ENCODE measurements around the gene SBNO2. TPM values are rescaled to one million over a fixed set of nuclear protein-coding genes. Genes with fewer than 3 reads are reported as not detected.

The SBNO2 gene
- total and polyA plus RNA-seq, 2 donors (not counting 3 experiments of a cell fraction or from before 2014, with no cell fraction given), result 31.4 to 65.7 TPM

DNA sequence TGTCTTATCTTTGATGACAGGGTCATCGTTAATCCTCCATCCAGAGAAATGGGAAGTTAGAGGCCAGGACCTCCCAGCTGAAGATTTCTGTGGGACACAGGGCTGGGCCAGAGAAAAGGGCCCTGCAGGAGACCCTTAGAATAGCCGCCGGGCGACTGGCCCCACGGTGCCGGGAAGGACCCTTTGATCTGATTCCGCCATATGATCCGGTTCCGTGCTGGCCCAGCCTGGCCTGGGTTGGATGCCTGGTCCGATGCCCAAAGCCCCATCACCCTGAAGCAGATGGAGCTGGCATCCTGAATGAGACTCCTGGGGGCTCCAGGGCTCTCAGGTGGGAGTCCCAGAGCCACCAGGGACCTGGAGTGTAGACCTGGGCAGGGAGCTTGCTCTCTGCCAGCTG is 25.5 kb upstream of the SBNO2 start:
- Histone ChIP-seq H4K20me1 (replicated peaks; ENCODE audit: control insufficient read depth, extremely low read depth, insufficient read depth, low read length) (no peaks in the 10 kb centered on the region), H3K36me3 (ENCODE audit: control insufficient read depth in 2 of 2, extremely low read depth in 1 of 2, insufficient read depth in 2 of 2, low read length in 2 of 2) (no peaks in the 10 kb centered on the region), H3K27me3 (ENCODE audit: control insufficient read depth in 2 of 2, insufficient read depth in 2 of 2, low read length in 2 of 2) (no peaks in the 10 kb centered on the region), H3K27ac (ENCODE audit: insufficient read depth, low read depth, low read length) (no peak overlapping the region), H2AFZ (ENCODE audit: low read depth, low read length) (no peak overlapping the region), H3K4me1 (ENCODE audit: control insufficient read depth, extremely low read depth, insufficient read depth, low read length) (peaks cover 7% of the 10 kb centered on the region), H3K4me2 (ENCODE audit: insufficient read depth, low read length) (no peak overlapping the region), H3K4me3 (replicated peaks in 1 of 3; ENCODE audit: insufficient read depth in 1 of 3, low read depth in 1 of 3, low read length in 3 of 3) (no peak overlapping the region), H3K9me3 (replicated peaks; ENCODE audit: control insufficient read depth, insufficient read depth, low read length) (no peaks in the 10 kb centered on the region), H3K9ac (replicated peaks; ENCODE audit: extremely low read depth, insufficient read depth, low read length) (no peak overlapping the region), H3K9me1 (replicated peaks; ENCODE audit: control insufficient read depth, extremely low read depth, insufficient read depth, low read length) (no peaks in the 10 kb centered on the region), H3K79me2 (ENCODE audit: control insufficient read depth, insufficient read depth, low read length) (no peaks in the 10 kb centered on the region)
- ChIA-PET POLR2A (no interaction called here), CTCF (interaction anchor here (0.8 to 2.9 kb wide), 2 partner anchors 86 to 119 kb away, joined by 3 to 11 read pairs; no protein-coding TSS in a partner anchor)
- TF ChIP-seq GATA2 (IDR thresholded peaks at IDR 0.05; ENCODE audit: insufficient read depth, insufficient read length, low read depth, low read length) (no peak), POLR2AphosphoS5 (IDR thresholded peaks at IDR 0.05; ENCODE audit: insufficient read depth, low read depth, low read length) (no peak)
- TF ChIP-seq, protein P1, sequence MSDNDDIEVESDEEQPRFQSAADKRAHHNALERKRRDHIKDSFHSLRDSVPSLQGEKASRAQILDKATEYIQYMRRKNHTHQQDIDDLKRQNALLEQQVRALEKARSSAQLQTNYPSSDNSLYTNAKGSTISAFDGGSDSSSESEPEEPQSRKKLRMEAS (IDR thresholded peaks at IDR 0.05; ENCODE audit: insufficient read depth, insufficient read length), result no peak
- no TSS peak for BruUV-seq (replicated peaks)
- intact Hi-C loops (cut with micrococcal nuclease) (no loop called here), dilution Hi-C loops (cut with MboI; ENCODE audit: extremely low pct_ligation_motif_present, low sequenced_read_pairs) (no loop called here)
- FAIRE-seq (no peak), DNase-seq (ENCODE audit: low read depth, low spot score) (no peak)

- H2AFZ ChIP-seq (ENCODE audit: low read depth, low read length), result peak overlapping the region; percentile 57
- dilution Hi-C loops (cut with MboI; ENCODE audit: extremely low pct_ligation_motif_present, low sequenced_read_pairs), result no loop called here
- intact Hi-C loops (cut with micrococcal nuclease), result no loop called here
Observed at GRCh38 chr19:1189419-1189818, 15.4 kb upstream of the SBNO2 start.

More at GRCh38 chr19:1189419-1189818, 15.4 kb upstream of the SBNO2 start:
- CTCF ChIA-PET, result interaction anchor here (1.1 to 1.5 kb wide), 2 partner anchors 12 to 76 kb away, joined by 3 to 7 read pairs; no protein-coding TSS in a partner anchor
- Histone ChIP-seq H3K79me2 (ENCODE audit: control insufficient read depth, insufficient read depth, low read length) (no peaks in the 10 kb centered on the region), H4K20me1 (replicated peaks; ENCODE audit: control insufficient read depth, extremely low read depth, insufficient read depth, low read length) (no peaks in the 10 kb centered on the region), H3K9me1 (replicated peaks; ENCODE audit: control insufficient read depth, extremely low read depth, insufficient read depth, low read length) (no peaks in the 10 kb centered on the region), H3K4me1 (ENCODE audit: control insufficient read depth, extremely low read depth, insufficient read depth, low read length) (peaks cover 2% of the 10 kb centered on the region), H3K36me3 (ENCODE audit: control insufficient read depth in 2 of 2, extremely low read depth in 1 of 2, insufficient read depth in 2 of 2, low read length in 2 of 2) (no peaks in the 10 kb centered on the region), H3K27me3 (ENCODE audit: control insufficient read depth in 2 of 2, insufficient read depth in 2 of 2, low read length in 2 of 2) (no peaks in the 10 kb centered on the region), H3K4me2 (ENCODE audit: insufficient read depth, low read length) (no peak overlapping the region), H3K4me3 (replicated peaks in 1 of 3; ENCODE audit: insufficient read depth in 1 of 3, low read depth in 1 of 3, low read length in 3 of 3) (no peak overlapping the region), H3K9ac (replicated peaks; ENCODE audit: extremely low read depth, insufficient read depth, low read length) (no peak overlapping the region), H3K9me3 (replicated peaks; ENCODE audit: control insufficient read depth, insufficient read depth, low read length) (no peaks in the 10 kb centered on the region), H3K27ac (ENCODE audit: insufficient read depth, low read depth, low read length) (no peak overlapping the region)
- DNase-seq (ENCODE audit: low read depth, low spot score), result no peak
- POLR2A ChIA-PET, result no interaction called here
- BruUV-seq (replicated peaks), result no TSS peak
- peak; percentile 33 for FAIRE-seq
- TF ChIP-seq FOS (IDR thresholded peaks at IDR 0.05; ENCODE audit: borderline replicate concordance, insufficient read depth, low read length) (no peak), POLR2AphosphoS5 (IDR thresholded peaks at IDR 0.05; ENCODE audit: insufficient read depth, low read depth, low read length) (no peak), MYC (IDR thresholded peaks at IDR 0.05; ENCODE audit: low read depth, low read length) (no peak), EZH2 (IDR thresholded peaks at IDR 0.05; ENCODE audit: borderline replicate concordance, low read depth, low read length, severe bottlenecking) (no peak), JUN (IDR thresholded peaks at IDR 0.05; ENCODE audit: borderline replicate concordance, insufficient read depth, insufficient read length, low read depth) (no peak), GATA2 (IDR thresholded peaks at IDR 0.05; ENCODE audit: insufficient read depth, insufficient read length, low read depth, low read length) (no peak), POLR2A (IDR thresholded peaks at IDR 0.05; ENCODE audit: low read depth, low read length) (no peak)
- TF ChIP-seq, protein P1 (IDR thresholded peaks at IDR 0.05; ENCODE audit: insufficient read depth, insufficient read length), result no peak
- TF ChIP-seq, protein P2, sequence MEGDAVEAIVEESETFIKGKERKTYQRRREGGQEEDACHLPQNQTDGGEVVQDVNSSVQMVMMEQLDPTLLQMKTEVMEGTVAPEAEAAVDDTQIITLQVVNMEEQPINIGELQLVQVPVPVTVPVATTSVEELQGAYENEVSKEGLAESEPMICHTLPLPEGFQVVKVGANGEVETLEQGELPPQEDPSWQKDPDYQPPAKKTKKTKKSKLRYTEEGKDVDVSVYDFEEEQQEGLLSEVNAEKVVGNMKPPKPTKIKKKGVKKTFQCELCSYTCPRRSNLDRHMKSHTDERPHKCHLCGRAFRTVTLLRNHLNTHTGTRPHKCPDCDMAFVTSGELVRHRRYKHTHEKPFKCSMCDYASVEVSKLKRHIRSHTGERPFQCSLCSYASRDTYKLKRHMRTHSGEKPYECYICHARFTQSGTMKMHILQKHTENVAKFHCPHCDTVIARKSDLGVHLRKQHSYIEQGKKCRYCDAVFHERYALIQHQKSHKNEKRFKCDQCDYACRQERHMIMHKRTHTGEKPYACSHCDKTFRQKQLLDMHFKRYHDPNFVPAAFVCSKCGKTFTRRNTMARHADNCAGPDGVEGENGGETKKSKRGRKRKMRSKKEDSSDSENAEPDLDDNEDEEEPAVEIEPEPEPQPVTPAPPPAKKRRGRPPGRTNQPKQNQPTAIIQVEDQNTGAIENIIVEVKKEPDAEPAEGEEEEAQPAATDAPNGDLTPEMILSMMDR (IDR thresholded peaks at IDR 0.05; ENCODE audit: extremely low read depth in 1 of 2, insufficient read depth in 1 of 2, low read depth in 1 of 2, low read length in 2 of 2), result no peak

Measured in endothelial cell of umbilical vein (primary cell).